ES-I3 (cell line): Measurements from ENCODE around the gene ST8SIA1.

Experiments
- H3K36me3 ChIP-seq: 2 replicates; pipeline ENCODE4 v1.6.1; 2013; ENCODE audit warnings: mild to moderate bottlenecking, low read length, control low read depth, moderate library complexity; ENCODE audit not compliant: insufficient read depth
- H3K4me1 ChIP-seq: 2 replicates; pipeline ENCODE4 v1.6.1; 2013; ENCODE audit warnings: mild to moderate bottlenecking, control low read depth, low read length; ENCODE audit not compliant: insufficient read depth
- H3K9ac ChIP-seq: 2 replicates; pipeline ENCODE4 v1.6.1; 2013; ENCODE audit warnings: low read depth, mild to moderate bottlenecking, low read length, moderate library complexity
- H3K9me3 ChIP-seq: 2 replicates; pipeline ENCODE4 v1.6.1; 2013; ENCODE audit warnings: mild to moderate bottlenecking, low read length, moderate library complexity; ENCODE audit not compliant: control insufficient read depth, insufficient read depth

ST8SIA1 gene

DNA sequence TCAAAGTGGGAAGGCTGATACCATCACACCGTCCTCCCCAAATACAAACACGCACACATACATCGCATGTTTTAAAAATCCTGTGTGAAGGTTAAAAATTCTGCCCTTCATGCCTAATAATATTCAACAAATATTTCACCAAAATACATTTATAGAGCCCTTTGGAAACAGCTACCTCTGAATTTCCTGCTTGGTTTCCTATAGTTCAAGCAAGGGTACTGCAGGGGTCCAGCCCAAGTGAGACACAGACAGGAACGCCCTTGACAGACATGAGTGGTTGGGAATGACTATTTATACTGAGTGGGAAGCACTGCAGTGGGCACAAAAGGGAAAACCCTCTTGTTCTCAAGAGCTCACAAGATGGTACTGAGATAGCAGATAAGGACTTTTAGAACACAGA is 51.0 kb downstream of the ST8SIA1 start:
- Histone ChIP-seq H3K9ac (no peak overlapping the region), H3K4me1 (peaks cover 5% of the 10 kb centered on the region; the same call in 1 of the 2 replicates), H3K36me3 (no peaks in the 10 kb centered on the region), H3K9me3 (no peaks in the 10 kb centered on the region)

- no peaks in the 10 kb centered on the region for H3K36me3 ChIP-seq
- H3K9ac ChIP-seq = no peak overlapping the region
- no peaks in the 10 kb centered on the region; the same call in 1 of the 2 replicates for H3K9me3 ChIP-seq
- peaks cover 2% of the 10 kb centered on the region; the same call in 1 of the 2 replicates for H3K4me1 ChIP-seq
These were observed 51.5 kb downstream of the ST8SIA1 start for GRCh38 chr12:22283006-22283506.

DNA sequence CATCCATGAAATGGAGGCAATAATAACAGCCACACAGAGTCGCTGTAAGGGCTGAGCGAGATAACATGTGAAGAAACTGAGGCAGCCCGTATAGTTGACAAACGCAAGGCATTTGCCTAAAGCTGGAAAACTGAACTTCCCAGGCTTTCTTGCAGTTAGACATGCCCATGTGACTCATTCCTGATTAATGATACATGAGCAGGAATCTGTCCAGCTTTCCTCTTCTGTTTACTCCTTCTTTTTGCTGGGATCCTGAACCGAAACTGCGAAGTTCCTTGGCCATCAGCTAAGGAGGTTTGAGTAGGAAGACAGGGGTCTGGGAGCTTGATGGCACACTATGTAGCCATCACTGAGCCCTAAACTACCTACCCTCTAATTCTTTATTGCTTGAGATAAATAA is 52.2 kb downstream of the ST8SIA1 start:
- no peak overlapping the region for H3K9ac ChIP-seq
- no peaks in the 10 kb centered on the region; the same call in 1 of the 2 replicates for H3K9me3 ChIP-seq
- no peaks in the 10 kb centered on the region; the same call in 1 of the 2 replicates for H3K4me1 ChIP-seq
- H3K36me3 ChIP-seq = no peaks in the 10 kb centered on the region

DNA sequence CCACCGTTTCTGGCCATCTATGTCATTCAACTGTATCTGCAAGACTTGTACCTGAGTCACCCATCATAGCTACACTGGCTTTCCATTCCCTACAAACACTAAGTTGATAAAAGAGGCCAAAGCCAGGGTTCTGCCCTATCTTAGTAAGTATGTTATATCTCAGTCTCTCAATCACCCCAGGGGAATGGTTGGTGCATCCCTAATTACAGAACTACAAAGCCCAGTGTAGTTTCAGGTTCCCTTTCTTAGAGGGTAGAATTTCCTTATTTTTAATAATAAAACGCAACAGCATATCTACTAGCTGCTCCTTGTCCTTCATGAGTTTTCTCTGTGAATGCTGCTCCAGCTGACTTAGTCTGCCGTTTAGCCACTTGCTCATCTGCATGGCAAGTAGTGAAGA is 57.6 kb downstream of the ST8SIA1 start:
- peaks cover 7% of the 10 kb centered on the region; the same call in 1 of the 2 replicates for H3K4me1 ChIP-seq
- H3K9ac ChIP-seq = no peak overlapping the region
- H3K9me3 ChIP-seq = no peaks in the 10 kb centered on the region; the same call in 1 of the 2 replicates
- H3K36me3 ChIP-seq = no peaks in the 10 kb centered on the region

DNA sequence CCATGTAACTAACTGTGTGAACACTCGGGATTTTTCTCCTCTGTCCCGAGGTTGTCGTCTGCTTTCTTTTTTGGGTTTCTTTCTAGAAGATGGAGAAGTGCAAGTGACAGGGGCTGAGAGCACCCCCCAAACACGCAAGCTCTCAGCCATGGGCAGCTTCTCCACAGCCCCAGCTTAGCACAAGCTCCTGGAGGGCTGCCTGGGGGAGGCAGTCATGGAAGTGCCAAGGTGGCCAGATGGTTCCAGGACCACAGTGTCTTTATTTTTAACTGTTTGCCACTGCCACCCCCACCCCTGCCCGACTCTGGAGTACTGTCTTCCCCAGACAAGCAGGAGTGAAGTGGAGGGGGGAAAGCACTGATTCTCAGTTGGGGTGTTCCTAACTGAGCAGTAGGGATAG is 58.2 kb downstream of the ST8SIA1 start:
- no peaks in the 10 kb centered on the region; the same call in 1 of the 2 replicates for H3K9me3 ChIP-seq
- peaks cover 7% of the 10 kb centered on the region; the same call in 1 of the 2 replicates for H3K4me1 ChIP-seq
- no peak overlapping the region for H3K9ac ChIP-seq

GRCh38 chr12:22275843-22276242 is 58.7 kb downstream of the ST8SIA1 start:
- H3K9ac ChIP-seq = no peak overlapping the region
- H3K36me3 ChIP-seq = no peaks in the 10 kb centered on the region

More for the DNA sequence above, 58.2 kb downstream of the ST8SIA1 start:
- no peaks in the 10 kb centered on the region for H3K36me3 ChIP-seq

GRCh38 chr12:22272335-22273151 is 62.0 kb downstream of the ST8SIA1 start:
- peaks cover 7% of the 10 kb centered on the region; the same call in 1 of the 2 replicates for H3K4me1 ChIP-seq
- H3K36me3 ChIP-seq = no peaks in the 10 kb centered on the region
- H3K9ac ChIP-seq = no peak overlapping the region
- H3K9me3 ChIP-seq = no peaks in the 10 kb centered on the region; the same call in 1 of the 2 replicates

More at GRCh38 chr12:22275843-22276242, 58.7 kb downstream of the ST8SIA1 start:
- peaks cover 7% of the 10 kb centered on the region; the same call in 1 of the 2 replicates for H3K4me1 ChIP-seq
- H3K9me3 ChIP-seq = no peaks in the 10 kb centered on the region; the same call in 1 of the 2 replicates

- no peaks in the 10 kb centered on the region; the same call in 1 of the 2 replicates for H3K9me3 ChIP-seq
- H3K4me1 ChIP-seq = peaks cover 3% of the 10 kb centered on the region; the same call in 1 of the 2 replicates
- no peak overlapping the region for H3K9ac ChIP-seq
- H3K36me3 ChIP-seq = no peaks in the 10 kb centered on the region
These were observed 63.5 kb downstream of the ST8SIA1 start for GRCh38 chr12:22271023-22271422.

DNA sequence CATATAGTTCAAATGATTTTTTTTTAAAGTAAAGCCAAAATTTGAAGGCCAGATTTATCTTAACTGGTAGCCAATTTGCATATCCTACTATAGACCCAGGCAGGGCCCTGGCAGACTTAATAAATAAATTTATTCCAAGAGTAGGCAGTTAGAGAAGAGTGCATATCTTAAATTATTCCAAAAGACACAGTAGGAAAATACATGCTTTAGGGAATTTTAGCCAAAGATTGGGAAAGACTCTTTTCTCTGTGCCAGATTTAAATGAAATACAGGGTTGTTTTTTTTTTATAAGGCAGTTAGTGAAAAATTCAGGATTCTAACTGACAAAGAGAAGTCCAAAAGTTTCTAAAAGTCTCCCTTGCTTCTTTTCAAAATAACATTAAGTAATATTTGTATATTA is 65.5 kb downstream of the ST8SIA1 start:
- no peaks in the 10 kb centered on the region for H3K36me3 ChIP-seq
- H3K9ac ChIP-seq = no peak overlapping the region
- H3K9me3 ChIP-seq = no peaks in the 10 kb centered on the region; the same call in 1 of the 2 replicates
- H3K4me1 ChIP-seq = no peaks in the 10 kb centered on the region

GRCh38 chr12:22268406-22268805 is 66.1 kb downstream of the ST8SIA1 start:
- no peak overlapping the region for H3K9ac ChIP-seq
- H3K4me1 ChIP-seq = no peaks in the 10 kb centered on the region
- H3K36me3 ChIP-seq = no peaks in the 10 kb centered on the region
- H3K9me3 ChIP-seq = no peaks in the 10 kb centered on the region; the same call in 1 of the 2 replicates

DNA sequence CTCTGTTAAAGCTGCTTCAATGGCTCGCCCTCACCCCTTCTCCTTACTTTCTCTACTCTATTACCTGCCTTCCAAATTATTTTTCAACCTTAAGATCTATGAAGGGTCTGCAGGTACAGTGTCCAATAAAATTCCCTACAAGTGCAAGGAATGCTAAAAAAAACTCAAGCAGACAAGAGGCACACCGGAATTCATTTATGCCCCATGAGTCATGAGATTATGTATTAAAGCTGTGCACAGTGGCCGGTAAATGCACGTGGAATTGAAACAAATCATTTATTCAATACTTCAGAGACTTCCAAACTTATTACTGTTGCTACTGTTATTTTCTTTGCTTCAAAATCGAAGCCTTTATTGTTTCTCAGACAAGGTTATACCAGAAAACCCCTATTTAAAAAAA is 68.4 kb downstream of the ST8SIA1 start:
- Histone ChIP-seq H3K9me3 (no peaks in the 10 kb centered on the region; the same call in 1 of the 2 replicates), H3K36me3 (no peaks in the 10 kb centered on the region), H3K4me1 (peaks cover 9% of the 10 kb centered on the region), H3K9ac (no peak overlapping the region)

- no peak overlapping the region for H3K9ac ChIP-seq
- H3K4me1 ChIP-seq = peaks cover 9% of the 10 kb centered on the region
- H3K36me3 ChIP-seq = no peaks in the 10 kb centered on the region
- H3K9me3 ChIP-seq = no peaks in the 10 kb centered on the region
These were observed 70.1 kb downstream of the ST8SIA1 start for GRCh38 chr12:22264380-22264779.

- Histone ChIP-seq H3K36me3 (no peaks in the 10 kb centered on the region), H3K9me3 (no peaks in the 10 kb centered on the region)
These were observed 72.2 kb downstream of the ST8SIA1 start for GRCh38 chr12:22262309-22262708.

DNA sequence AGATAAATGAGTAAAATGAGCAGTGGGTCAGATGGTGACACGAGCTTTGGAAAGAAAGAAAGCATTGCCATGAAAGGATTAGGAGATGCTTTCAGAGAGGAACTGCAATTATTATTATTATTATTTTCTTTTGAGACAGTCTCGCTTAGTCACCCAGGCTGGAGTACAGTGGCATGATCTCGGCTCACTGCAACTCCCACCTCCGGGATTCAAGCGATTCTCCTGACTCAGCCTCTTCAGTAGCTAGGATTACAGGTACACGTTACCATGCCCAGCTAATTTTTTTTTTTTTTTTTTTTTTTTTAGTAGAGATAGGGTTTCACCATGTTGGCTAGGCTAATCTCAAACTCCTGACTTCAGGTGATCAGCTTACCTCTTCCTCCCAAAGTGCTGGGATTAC is 77.4 kb downstream of the ST8SIA1 start:
- H3K9ac ChIP-seq = no peak overlapping the region
- no peaks in the 10 kb centered on the region for H3K36me3 ChIP-seq
- peaks cover 7% of the 10 kb centered on the region; the same call in 1 of the 2 replicates for H3K4me1 ChIP-seq
- no peaks in the 10 kb centered on the region for H3K9me3 ChIP-seq

More at GRCh38 chr12:22262309-22262708, 72.2 kb downstream of the ST8SIA1 start:
- H3K4me1 ChIP-seq = peaks cover 9% of the 10 kb centered on the region
- no peak overlapping the region for H3K9ac ChIP-seq
